SU-DHL-6 (cell line): ENCODE measurements around the gene GDF7.

Source experiments
- CTCF ChIP-seq: fragments of 200-600 bp; sonication (generic); IDR thresholded peaks from one replicate; pipeline ENCODE4 v1.5.1; 2017; ENCODE audit warnings: antibody characterized with exemption, mild to moderate bottlenecking, low read length, moderate library complexity; ENCODE audit not compliant: insufficient read depth, poor library complexity, severe bottlenecking
- EZH2phosphoT487 ChIP-seq: fragments of 200-600 bp; sonication (generic), shearing (Covaris generic); conservative IDR thresholded peaks from 2 replicates; pipeline ENCODE4 v1.6.1; 2018; ENCODE audit warnings: mild to moderate bottlenecking, antibody characterized with exemption, low read length, moderate library complexity, mixed read lengths

- TF ChIP-seq CTCF: no peak
- no peak for TF ChIP-seq EZH2phosphoT487
Observed at GRCh38 chr2:20723543-20723942, 56.6 kb downstream of the GDF7 start.
